HAP-1 (cell line): Measurements from ENCODE around the gene LRBA.
"Not testable (repeated sequence)": the region's sequence is repeated elsewhere in the genome, so short reads cannot be mapped to it uniquely, and the experiment has no call there.

Source experiments
- DNase-seq, 2 experiments: peaks; one replicate each; pipeline ENCODE4 v3.0.0-alpha.2; 2016 to 2020; ENCODE audit warnings: low spot score in 2 of 2
- H3K27me3 ChIP-seq: fragments of 250-450 bp; sonication (Bioruptor Pico); 2 replicates; pipeline ENCODE4 v1.5.1; 2020; ENCODE audit warnings: low read depth, mild to moderate bottlenecking, moderate library complexity
- H3K36me3 ChIP-seq: fragments of 250-450 bp; sonication (Bioruptor Pico); replicated peaks from 2 replicates; pipeline ENCODE4 v1.5.1; 2020; ENCODE audit warnings: mild to moderate bottlenecking
- H3K4me1 ChIP-seq: fragments of 250-450 bp; sonication (Bioruptor Pico); 2 replicates; pipeline ENCODE4 v1.5.1; 2020; ENCODE audit warnings: mild to moderate bottlenecking
- H3K4me3 ChIP-seq: fragments of 250-450 bp; sonication (Bioruptor Pico); 2 replicates; pipeline ENCODE4 v1.5.1; 2020; ENCODE audit warnings: mild to moderate bottlenecking, moderate library complexity
- H3K9me3 ChIP-seq: fragments of 250-450 bp; sonication (Bioruptor Pico); 2 replicates; pipeline ENCODE4 v1.5.1; 2020; ENCODE audit warnings: mild to moderate bottlenecking, moderate library complexity
- in situ Hi-C: fragments of 300-500 bp; cut with MboI; formaldehyde crosslinking; loops from 3 replicates; pipeline ENCODE4 v1.14.3; 2020; ENCODE audit warnings: low sequenced_read_pairs, inconsistent platforms, mixed read lengths

Gene LRBA

GRCh38 chr4:150976478-150977118 lies 38.5 kb downstream of the LRBA start:
- Histone ChIP-seq H3K27me3 (no peaks in the 10 kb centered on the region), H3K4me1 (peaks cover 10% of the 10 kb centered on the region), H3K36me3 (no peaks in the 10 kb centered on the region), H3K4me3 (no peak overlapping the region), H3K9me3 (0 out of 2 replicates have a peak, but pooled peaks cover 2% of the 10 kb centered on the region)
- no peak for DNase-seq
- in situ Hi-C loops, result no loop called here

- H3K27me3 ChIP-seq, result no peaks in the 10 kb centered on the region
- H3K4me3 ChIP-seq, result no peak overlapping the region
- no peak for DNase-seq
- H3K9me3 ChIP-seq, result 0 out of 2 replicates have a peak, but pooled peaks cover under 1% of the 10 kb centered on the region
- in situ Hi-C loops, result no loop called here
- H3K4me1 ChIP-seq, result peaks cover 10% of the 10 kb centered on the region
- no peaks in the 10 kb centered on the region for H3K36me3 ChIP-seq
These were observed 40.3 kb downstream of the LRBA start for GRCh38 chr4:150974750-150975149.

DNA sequence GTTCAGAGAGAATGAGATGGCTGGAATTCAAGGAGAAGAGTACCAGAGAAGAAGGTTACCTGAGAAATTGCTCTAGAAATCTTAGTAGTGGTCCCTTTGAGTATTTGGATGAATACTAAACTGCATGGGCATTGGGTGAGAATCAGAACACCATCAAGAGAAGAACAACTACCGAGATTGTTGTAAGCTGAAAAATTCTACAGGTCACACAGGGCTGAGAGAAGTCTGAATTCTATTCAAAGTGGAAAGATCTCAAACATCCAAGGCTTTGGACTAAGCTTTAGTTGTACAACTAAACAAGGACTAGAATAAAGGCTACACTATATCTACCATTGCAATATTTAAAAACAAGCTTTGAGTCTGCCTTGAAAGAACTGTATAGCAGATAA lies 40.8 kb downstream of the LRBA start:
- no peaks in the 10 kb centered on the region for H3K36me3 ChIP-seq
- H3K27me3 ChIP-seq, result no peaks in the 10 kb centered on the region
- no peak for DNase-seq
- H3K4me3 ChIP-seq, result no peak overlapping the region
- H3K4me1 ChIP-seq, result peaks cover 10% of the 10 kb centered on the region
- in situ Hi-C loops, result no loop called here
- no peaks in the 10 kb centered on the region for H3K9me3 ChIP-seq

DNA sequence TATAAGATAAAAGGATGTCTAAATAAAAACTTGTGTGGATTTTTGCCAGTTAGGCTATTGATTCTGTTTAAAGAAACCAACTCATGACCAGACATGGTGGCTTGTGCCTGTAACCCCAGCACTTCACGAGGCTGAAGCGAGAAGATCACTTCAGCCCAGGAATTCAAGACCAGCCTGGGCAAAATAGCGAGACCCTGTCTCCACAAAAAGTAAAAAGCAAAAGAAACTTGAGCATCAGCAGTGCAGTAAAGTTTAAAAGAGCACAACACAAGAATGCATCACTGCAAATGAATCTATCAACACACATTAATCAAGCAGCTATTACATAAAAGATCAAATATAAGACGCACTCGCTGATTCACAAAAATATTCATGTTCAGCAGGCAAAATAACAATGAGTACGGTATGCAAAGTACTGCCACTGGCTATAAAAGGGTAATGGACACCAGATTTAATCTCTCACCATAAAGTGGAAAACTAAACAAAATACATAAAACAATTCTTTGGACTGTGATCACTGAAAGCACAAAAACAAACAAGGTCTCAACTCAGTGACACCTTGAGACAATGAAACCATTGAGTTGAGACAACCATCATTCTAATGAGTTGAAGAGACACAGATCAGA lies 41.3 kb downstream of the LRBA start:
- Histone ChIP-seq H3K36me3 (no peaks in the 10 kb centered on the region), H3K4me1 (peaks cover 10% of the 10 kb centered on the region), H3K4me3 (no peak overlapping the region), H3K27me3 (no peaks in the 10 kb centered on the region), H3K9me3 (no peaks in the 10 kb centered on the region)
- peak in 1 of 2 experiments; percentile 72 for DNase-seq
- in situ Hi-C loops, result no loop called here

DNA sequence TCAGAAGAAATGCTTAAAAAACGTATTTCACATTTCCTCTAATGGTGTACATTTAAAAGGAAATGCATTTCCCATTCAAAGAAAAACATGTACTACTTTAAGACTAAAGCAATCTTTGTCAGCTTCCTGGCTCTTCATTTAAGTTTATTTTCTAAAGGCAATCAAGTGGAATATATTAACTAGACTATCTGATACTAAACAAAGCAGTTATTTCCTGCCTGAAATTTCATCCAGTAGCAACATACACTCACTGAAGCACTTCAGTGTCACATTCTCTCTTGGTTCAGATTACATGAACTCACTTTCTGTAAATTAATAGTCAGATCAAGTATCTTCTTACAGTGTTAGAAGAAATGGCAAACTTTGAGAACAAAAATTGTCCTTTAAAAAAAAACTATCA lies 42.5 kb downstream of the LRBA start:
- DNase-seq, result no peak
- no peaks in the 10 kb centered on the region for H3K36me3 ChIP-seq
- no peaks in the 10 kb centered on the region for H3K9me3 ChIP-seq
- H3K27me3 ChIP-seq, result no peaks in the 10 kb centered on the region
- in situ Hi-C loops, result no loop called here
- no peak overlapping the region for H3K4me3 ChIP-seq
- H3K4me1 ChIP-seq, result peaks cover 10% of the 10 kb centered on the region

DNA sequence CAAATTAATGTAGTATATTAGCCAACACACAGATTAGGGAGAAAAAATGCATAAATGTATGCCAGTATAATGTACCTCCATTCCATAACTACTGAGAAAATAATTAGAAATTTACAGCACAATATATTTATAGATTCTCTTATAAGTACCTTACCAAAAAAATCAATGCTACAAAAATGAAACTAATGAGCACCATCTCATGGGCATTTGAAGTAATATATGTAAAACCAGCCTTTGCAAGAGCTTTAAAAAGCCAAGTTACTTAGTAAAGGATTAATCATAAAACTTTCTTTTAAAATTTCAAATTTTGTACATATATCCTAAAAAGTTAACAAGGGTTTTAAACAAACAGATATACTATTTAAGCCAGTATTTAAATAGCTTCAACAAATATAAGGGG lies 43.2 kb downstream of the LRBA start:
- Histone ChIP-seq H3K36me3 (no peaks in the 10 kb centered on the region), H3K4me1 (peaks cover 10% of the 10 kb centered on the region), H3K4me3 (no peak overlapping the region), H3K27me3 (no peaks in the 10 kb centered on the region), H3K9me3 (no peaks in the 10 kb centered on the region)
- DNase-seq, result no peak
- in situ Hi-C loops, result no loop called here

- no peaks in the 10 kb centered on the region for H3K27me3 ChIP-seq
- H3K4me3 ChIP-seq, result no peak overlapping the region
- H3K36me3 ChIP-seq, result no peaks in the 10 kb centered on the region
- in situ Hi-C loops, result no loop called here
- peaks cover 10% of the 10 kb centered on the region for H3K4me1 ChIP-seq
- no peaks in the 10 kb centered on the region for H3K9me3 ChIP-seq
- DNase-seq, result no peak
These were observed 44.4 kb downstream of the LRBA start for GRCh38 chr4:150970685-150971151.

- no peak overlapping the region for H3K4me3 ChIP-seq
- no peaks in the 10 kb centered on the region for H3K27me3 ChIP-seq
- no peaks in the 10 kb centered on the region; the same call in 1 of the 2 replicates for H3K36me3 ChIP-seq
- H3K4me1 ChIP-seq, result peaks cover 4% of the 10 kb centered on the region
- H3K9me3 ChIP-seq, result no peaks in the 10 kb centered on the region; the same call in 1 of the 2 replicates
- in situ Hi-C loops, result no loop called here
- no peak for DNase-seq
These were observed 50.3 kb downstream of the LRBA start for GRCh38 chr4:150964754-150965153.

- in situ Hi-C loops, H3K27me3 ChIP-seq, H3K4me1 ChIP-seq, H3K4me3 ChIP-seq, H3K9me3 ChIP-seq, DNase-seq, H3K36me3 ChIP-seq: not testable (repeated sequence)
These were observed 51.3 kb downstream of the LRBA start for GRCh38 chr4:150963602-150964345.

- no peaks in the 10 kb centered on the region for H3K27me3 ChIP-seq
- in situ Hi-C loops, result no loop called here
- no peak for DNase-seq
- H3K4me1 ChIP-seq, result peaks cover 4% of the 10 kb centered on the region
- H3K36me3 ChIP-seq, result no peaks in the 10 kb centered on the region; the same call in 1 of the 2 replicates
- H3K4me3 ChIP-seq, result no peak overlapping the region
- peaks cover 10% of the 10 kb centered on the region for H3K9me3 ChIP-seq
These were observed 52.8 kb downstream of the LRBA start for GRCh38 chr4:150962245-150962644.

DNA sequence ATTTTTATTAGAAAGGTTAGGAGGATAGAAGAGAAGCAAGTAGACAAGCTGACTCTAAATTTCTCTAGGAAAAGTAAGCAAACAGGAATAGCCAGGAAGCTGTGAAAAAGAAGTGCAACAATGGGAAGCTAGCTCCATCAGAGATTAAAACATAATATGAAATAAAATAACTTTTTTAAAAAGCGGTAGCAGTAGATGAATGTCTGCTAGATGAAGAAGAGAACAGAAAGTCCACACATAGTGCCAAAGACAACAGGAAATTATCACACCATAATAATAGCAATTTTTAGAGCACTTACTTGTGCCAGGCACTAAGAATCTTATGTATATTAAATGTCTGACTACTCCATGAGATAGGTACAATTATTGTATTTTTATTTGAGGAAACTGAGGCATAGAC lies 53.5 kb downstream of the LRBA start:
- no peak for DNase-seq
- peaks cover 4% of the 10 kb centered on the region for H3K4me1 ChIP-seq
- H3K4me3 ChIP-seq, result no peak overlapping the region
- H3K36me3 ChIP-seq, result no peaks in the 10 kb centered on the region; the same call in 1 of the 2 replicates
- H3K9me3 ChIP-seq, result peaks cover 10% of the 10 kb centered on the region
- in situ Hi-C loops, result no loop called here
- H3K27me3 ChIP-seq, result no peaks in the 10 kb centered on the region

DNA sequence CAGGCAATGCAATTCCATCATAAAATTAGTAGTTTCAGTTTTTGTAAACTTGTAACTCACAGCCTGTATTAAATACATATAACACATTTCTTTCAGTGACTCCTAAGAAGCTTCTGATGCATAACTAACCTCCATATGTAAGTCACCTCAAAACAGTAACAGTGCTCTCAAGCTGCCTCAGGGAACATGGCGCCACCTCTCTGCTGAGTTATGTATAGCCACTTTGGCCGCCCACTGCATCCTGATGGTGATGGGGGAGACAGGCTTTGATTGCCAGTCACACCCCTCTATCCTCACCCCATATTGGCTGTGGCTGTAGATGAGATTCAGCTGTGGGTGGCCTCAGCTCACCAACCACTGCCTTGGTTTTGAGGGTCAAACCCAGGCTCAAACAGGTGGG lies 54.3 kb downstream of the LRBA start:
- DNase-seq, result peak in 1 of 2 experiments; percentile 59
- Histone ChIP-seq H3K9me3 (peaks cover 14% of the 10 kb centered on the region), H3K27me3 (no peaks in the 10 kb centered on the region), H3K4me3 (no peak overlapping the region), H3K4me1 (peaks cover 4% of the 10 kb centered on the region), H3K36me3 (no peaks in the 10 kb centered on the region; the same call in 1 of the 2 replicates)
- in situ Hi-C loops, result no loop called here

GRCh38 chr4:150960079-150960478 lies 55.0 kb downstream of the LRBA start:
- in situ Hi-C loops, result no loop called here
- H3K9me3 ChIP-seq, result peaks cover 14% of the 10 kb centered on the region
- peak in 1 of 2 experiments; percentile 24 for DNase-seq
- H3K4me1 ChIP-seq, result peaks cover 4% of the 10 kb centered on the region
- H3K27me3 ChIP-seq, result no peaks in the 10 kb centered on the region
- no peaks in the 10 kb centered on the region; the same call in 1 of the 2 replicates for H3K36me3 ChIP-seq
- no peak overlapping the region for H3K4me3 ChIP-seq

GRCh38 chr4:150957981-150958380 lies 57.1 kb downstream of the LRBA start:
- H3K36me3 ChIP-seq, in situ Hi-C loops, DNase-seq, H3K27me3 ChIP-seq, H3K4me3 ChIP-seq, H3K4me1 ChIP-seq: not testable (repeated sequence)
- peaks cover 14% of the 10 kb centered on the region for H3K9me3 ChIP-seq
